HepG2 (cell line): ENCODE results near the gene SIX5. TPM values are rescaled to one million over a fixed set of nuclear protein-coding genes. Genes with fewer than 3 reads are reported as not detected.

ENCODE experiments used
- GATAD2A ChIP-seq: IDR thresholded peaks from 2 replicates; pipeline ENCODE4 v1.6.1; 2016
- MAZ ChIP-seq, 2 experiments: sonication (generic) in 1 of 2; formaldehyde crosslinking in 1 of 2; IDR thresholded peaks; 2 replicates each; pipeline versions ENCODE4 v1.5.0 to v1.6.1; 2012 to 2020; ENCODE audit warnings: low read depth in 2 of 2, mild to moderate bottlenecking in 2 of 2, borderline replicate concordance in 1 of 2, improper control_type of control experiment in 1 of 2, low read length in 1 of 2, missing genetic modification reagents in 1 of 2, moderate library complexity in 1 of 2
- SAP130 ChIP-seq: IDR thresholded peaks from 2 replicates; pipeline ENCODE4 v1.6.1; 2016; ENCODE audit warnings: low read depth
- SNRNP70 ChIP-seq: fragments of 200-400 bp; formaldehyde crosslinking; IDR thresholded peaks from 2 replicates; pipeline ENCODE4 v1.6.1; 2017; ENCODE audit warnings: mild to moderate bottlenecking, low read depth, low read length, moderate library complexity
- ZBTB7A ChIP-seq: sonication (generic); formaldehyde crosslinking; IDR thresholded peaks from 2 replicates; pipeline ENCODE4 v1.8.0; 2022; ENCODE audit warnings: mild to moderate bottlenecking, missing genetic modification reagents
- ZNF350 ChIP-seq: sonication (generic); formaldehyde crosslinking; IDR thresholded peaks from 2 replicates; pipeline ENCODE4 v1.4.0; 2020; ENCODE audit warnings: mild to moderate bottlenecking, low read depth, missing genetic modification reagents, borderline replicate concordance
- polyA plus RNA-seq, 8 experiments: library from polyadenylated mRNA; depleted of rRNA in 3 of 8; stranded (reverse) in 7 of 8; unstranded in 1 of 8; fragments of >200 nt; fragmentation: Illumina TruSeq in 4 of 8; extraction: Trizol in 4 of 8; gene quantifications; 2 replicates each; pipeline versions ENCODE4 v1.2.1 to v1.2.3, GENCODE V29; 2011 to 2016; ENCODE audit warnings: low read depth in 4 of 8, missing spikeins in 1 of 8, mixed read lengths in 1 of 8; ENCODE audit not compliant: insufficient read depth in 1 of 8
- total RNA-seq, 5 experiments: library from RNA; depleted of rRNA; stranded (reverse); fragments of >200 nt; fragmentation: Illumina TruSeq; extraction: Trizol; gene quantifications; 2 replicates each; pipeline ENCODE4 v1.2.3, GENCODE V29; 2016; ENCODE audit warnings: low read depth in 1 of 5
- TF ChIP-seq, protein P1 (sequence below), 2 experiments: sonication (generic) in 1 of 2; formaldehyde crosslinking in 1 of 2; IDR thresholded peaks; 2 replicates each; pipeline versions ENCODE4 v1.6.1 to v1.9.0; 2014 to 2022; ENCODE audit warnings: antibody characterized with exemption in 1 of 2, borderline replicate concordance in 1 of 2, inconsistent platforms in 1 of 2, low read depth in 1 of 2, missing genetic modification reagents in 1 of 2

Gene SIX5
- total and polyA plus RNA-seq, 2 of the 13 experiments (the other 11 are each of a cell fraction or from before 2014, with no cell fraction given), result 7.7 to 10.5 TPM

DNA sequence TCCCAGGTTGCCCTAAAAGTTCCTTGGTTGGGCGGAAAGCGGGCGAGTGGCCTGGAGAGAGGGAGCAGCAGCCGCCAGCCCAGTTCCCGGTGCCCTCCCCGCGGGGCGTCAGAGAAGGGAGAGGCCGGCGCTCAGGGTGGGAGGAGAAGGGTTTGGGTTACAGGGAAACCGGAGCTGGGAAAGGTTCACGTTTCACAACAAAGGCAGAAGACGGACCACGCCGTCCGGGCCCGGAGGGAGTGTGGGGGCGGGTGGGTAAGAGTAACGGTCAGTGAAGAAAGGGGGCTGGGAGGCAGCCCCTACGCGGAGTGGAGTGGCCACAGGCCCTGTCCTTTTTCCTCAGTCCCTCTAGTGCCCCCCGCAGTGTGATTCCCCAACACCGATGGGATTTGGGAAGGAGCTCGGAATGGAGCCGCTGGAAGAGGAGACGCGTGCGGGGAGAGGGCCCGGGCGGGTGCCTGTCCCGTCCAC is 1.6 kb downstream of the SIX5 start (continued):
- TF ChIP-seq, protein P1, sequence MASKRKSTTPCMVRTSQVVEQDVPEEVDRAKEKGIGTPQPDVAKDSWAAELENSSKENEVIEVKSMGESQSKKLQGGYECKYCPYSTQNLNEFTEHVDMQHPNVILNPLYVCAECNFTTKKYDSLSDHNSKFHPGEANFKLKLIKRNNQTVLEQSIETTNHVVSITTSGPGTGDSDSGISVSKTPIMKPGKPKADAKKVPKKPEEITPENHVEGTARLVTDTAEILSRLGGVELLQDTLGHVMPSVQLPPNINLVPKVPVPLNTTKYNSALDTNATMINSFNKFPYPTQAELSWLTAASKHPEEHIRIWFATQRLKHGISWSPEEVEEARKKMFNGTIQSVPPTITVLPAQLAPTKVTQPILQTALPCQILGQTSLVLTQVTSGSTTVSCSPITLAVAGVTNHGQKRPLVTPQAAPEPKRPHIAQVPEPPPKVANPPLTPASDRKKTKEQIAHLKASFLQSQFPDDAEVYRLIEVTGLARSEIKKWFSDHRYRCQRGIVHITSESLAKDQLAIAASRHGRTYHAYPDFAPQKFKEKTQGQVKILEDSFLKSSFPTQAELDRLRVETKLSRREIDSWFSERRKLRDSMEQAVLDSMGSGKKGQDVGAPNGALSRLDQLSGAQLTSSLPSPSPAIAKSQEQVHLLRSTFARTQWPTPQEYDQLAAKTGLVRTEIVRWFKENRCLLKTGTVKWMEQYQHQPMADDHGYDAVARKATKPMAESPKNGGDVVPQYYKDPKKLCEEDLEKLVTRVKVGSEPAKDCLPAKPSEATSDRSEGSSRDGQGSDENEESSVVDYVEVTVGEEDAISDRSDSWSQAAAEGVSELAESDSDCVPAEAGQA (IDR thresholded peaks at IDR 0.05; ENCODE audit: low read depth), result no peak
- TF ChIP-seq, protein P1 (CRISPR knock-in tag; IDR thresholded peaks at IDR 0.05; ENCODE audit: borderline replicate concordance), result 0 out of 2 replicates have a peak, but pooled peaks have one; percentile 1
- TF ChIP-seq MAZ (IDR thresholded peaks at IDR 0.05; ENCODE audit: borderline replicate concordance, low read depth, low read length) (0 out of 2 replicates have a peak, but pooled peaks have one; percentile 59), MAZ (CRISPR knock-in tag; IDR thresholded peaks at IDR 0.05; ENCODE audit: low read depth) (peak; percentile 81), SNRNP70 (no peak), ZBTB7A (no peak), SAP130 (CRISPR knock-in tag) (peak; percentile 71), GATAD2A (peak; percentile 42), ZNF350 (CRISPR knock-in tag) (no peak; the same call in 1 of the 2 replicates)
